ENCODE data around the gene MAGI1. TPM values are rescaled to one million over a fixed set of nuclear protein-coding genes. Genes with fewer than 3 reads are reported as not detected.

The MAGI1 gene
- total RNA-seq, 1 donor from 2014 or later, result 10.6 TPM

GRCh38 chr3:65674226-65674625 lies 364.5 kb downstream of the MAGI1 start:
- no peak for DNase-seq (ENCODE audit: low read depth)

GRCh38 chr3:65672871-65673815 lies 365.6 kb downstream of the MAGI1 start:
- peak; percentile 61 for DNase-seq (ENCODE audit: low read depth)

GRCh38 chr3:65672061-65672460 lies 366.7 kb downstream of the MAGI1 start:
- DNase-seq (ENCODE audit: low read depth), result no peak

- peak; percentile 40 for DNase-seq (ENCODE audit: low read depth)
Measured at GRCh38 chr3:65671004-65671403, 367.7 kb downstream of the MAGI1 start.

GRCh38 chr3:65669163-65669875 lies 369.4 kb downstream of the MAGI1 start:
- DNase-seq (ENCODE audit: low read depth), result peak; percentile 17

- DNase-seq (ENCODE audit: low read depth), result no peak
Measured at GRCh38 chr3:65667963-65668362, 370.8 kb downstream of the MAGI1 start.

- DNase-seq (ENCODE audit: low read depth), result no peak
Measured at GRCh38 chr3:65666448-65667091, 372.1 kb downstream of the MAGI1 start.

GRCh38 chr3:65665915-65666314 lies 372.8 kb downstream of the MAGI1 start:
- no peak for DNase-seq (ENCODE audit: low read depth)

- no peak for DNase-seq (ENCODE audit: low read depth)
Measured at GRCh38 chr3:65664931-65665330, 373.8 kb downstream of the MAGI1 start.

GRCh38 chr3:65664446-65664845 lies 374.3 kb downstream of the MAGI1 start:
- no peak for DNase-seq (ENCODE audit: low read depth)

GRCh38 chr3:65662095-65662494 lies 376.6 kb downstream of the MAGI1 start:
- no peak for DNase-seq (ENCODE audit: low read depth)

GRCh38 chr3:65660000-65660598 lies 378.6 kb downstream of the MAGI1 start:
- no peak for DNase-seq (ENCODE audit: low read depth)

GRCh38 chr3:65659396-65659795 lies 379.3 kb downstream of the MAGI1 start:
- DNase-seq (ENCODE audit: low read depth), result no peak

GRCh38 chr3:65658401-65658800 lies 380.3 kb downstream of the MAGI1 start:
- no peak for DNase-seq (ENCODE audit: low read depth)

GRCh38 chr3:65655061-65655460 lies 383.7 kb downstream of the MAGI1 start:
- DNase-seq (ENCODE audit: low read depth), result no peak

GRCh38 chr3:65653731-65654130 lies 385.0 kb downstream of the MAGI1 start:
- DNase-seq (ENCODE audit: low read depth), result no peak

GRCh38 chr3:65650247-65650646 lies 388.5 kb downstream of the MAGI1 start:
- no peak for DNase-seq (ENCODE audit: low read depth)

- DNase-seq (ENCODE audit: low read depth), result no peak
Measured at GRCh38 chr3:65647369-65647768, 391.3 kb downstream of the MAGI1 start.

GRCh38 chr3:65642883-65643282 lies 395.8 kb downstream of the MAGI1 start:
- DNase-seq (ENCODE audit: low read depth), result peak; percentile 15

GRCh38 chr3:65641777-65642176 lies 396.9 kb downstream of the MAGI1 start:
- no peak for DNase-seq (ENCODE audit: low read depth)

GRCh38 chr3:65641045-65641444 lies 397.7 kb downstream of the MAGI1 start:
- no peak for DNase-seq (ENCODE audit: low read depth)
